ENCODE results near the gene POGZ.

POGZ gene

DNA sequence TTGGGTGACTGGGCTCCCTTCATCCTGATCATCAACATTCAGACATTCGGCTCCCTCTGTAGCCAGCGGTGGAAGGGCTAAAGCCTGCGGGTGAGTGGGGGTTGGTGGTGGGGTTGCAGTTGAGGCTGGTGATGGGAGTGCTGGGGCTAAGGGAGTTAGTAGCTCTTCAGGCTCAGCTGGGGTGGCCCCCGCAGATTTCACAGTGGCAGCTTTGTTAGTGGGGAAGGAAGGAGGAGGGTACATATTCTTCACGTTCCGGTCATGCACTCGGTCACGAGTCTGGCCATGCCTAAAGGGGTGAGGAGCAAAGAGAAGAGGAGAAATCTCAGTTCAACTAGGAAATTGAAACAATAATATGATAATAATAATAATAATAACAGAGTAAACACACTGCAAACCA lies 53.1 kb downstream of the POGZ start:
- peaks cover 85% of the 10 kb centered on the region for H3K36me3 ChIP-seq
- H3K9me3 ChIP-seq, result no peaks in the 10 kb centered on the region
- DNase-seq, result no peak
- TF ChIP-seq, protein P1, sequence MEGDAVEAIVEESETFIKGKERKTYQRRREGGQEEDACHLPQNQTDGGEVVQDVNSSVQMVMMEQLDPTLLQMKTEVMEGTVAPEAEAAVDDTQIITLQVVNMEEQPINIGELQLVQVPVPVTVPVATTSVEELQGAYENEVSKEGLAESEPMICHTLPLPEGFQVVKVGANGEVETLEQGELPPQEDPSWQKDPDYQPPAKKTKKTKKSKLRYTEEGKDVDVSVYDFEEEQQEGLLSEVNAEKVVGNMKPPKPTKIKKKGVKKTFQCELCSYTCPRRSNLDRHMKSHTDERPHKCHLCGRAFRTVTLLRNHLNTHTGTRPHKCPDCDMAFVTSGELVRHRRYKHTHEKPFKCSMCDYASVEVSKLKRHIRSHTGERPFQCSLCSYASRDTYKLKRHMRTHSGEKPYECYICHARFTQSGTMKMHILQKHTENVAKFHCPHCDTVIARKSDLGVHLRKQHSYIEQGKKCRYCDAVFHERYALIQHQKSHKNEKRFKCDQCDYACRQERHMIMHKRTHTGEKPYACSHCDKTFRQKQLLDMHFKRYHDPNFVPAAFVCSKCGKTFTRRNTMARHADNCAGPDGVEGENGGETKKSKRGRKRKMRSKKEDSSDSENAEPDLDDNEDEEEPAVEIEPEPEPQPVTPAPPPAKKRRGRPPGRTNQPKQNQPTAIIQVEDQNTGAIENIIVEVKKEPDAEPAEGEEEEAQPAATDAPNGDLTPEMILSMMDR (IDR thresholded peaks at IDR 0.05; ENCODE audit: low read depth, low read length), result no peak
- H3K4me3 ChIP-seq (ENCODE audit: low read depth, low read length), result no peak overlapping the region
- no peaks in the 10 kb centered on the region for H3K27me3 ChIP-seq
- no peaks in the 10 kb centered on the region for H3K4me1 ChIP-seq

DNA sequence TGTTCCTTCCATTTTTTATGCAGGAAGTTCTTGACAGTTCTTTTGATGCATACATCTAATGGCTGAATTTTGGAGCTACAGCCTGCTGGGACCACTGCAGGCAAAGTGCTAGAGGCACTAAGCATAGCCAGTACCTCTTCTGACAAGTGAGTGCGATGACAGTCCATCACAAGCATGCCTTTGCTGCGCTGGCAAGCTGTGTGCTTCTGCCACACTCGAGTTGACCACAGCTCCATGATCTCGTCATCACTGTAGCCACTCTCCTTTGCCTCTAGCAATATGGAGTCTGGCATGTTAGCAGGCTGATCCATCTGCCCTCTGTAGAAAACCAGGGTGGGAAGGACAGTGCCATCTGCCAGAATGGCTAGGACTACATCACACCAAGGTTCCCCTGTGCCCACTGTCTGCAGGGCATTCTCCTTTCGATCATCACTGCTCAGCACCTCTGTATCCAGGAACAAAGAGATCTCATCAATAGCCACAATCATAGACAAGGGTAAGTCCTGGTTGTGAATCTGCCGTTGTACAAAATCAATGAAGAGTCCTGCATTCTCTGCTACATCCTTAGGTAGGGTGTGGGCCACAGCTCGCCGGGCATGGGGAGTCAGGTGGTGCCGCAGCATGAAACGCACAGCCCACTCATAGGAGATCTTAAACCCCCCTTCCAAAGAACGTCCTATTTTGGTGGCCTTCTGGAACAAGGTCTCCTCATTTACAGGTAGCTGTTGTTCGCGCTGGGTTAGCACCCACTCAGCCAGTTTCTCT lies 53.9 kb downstream of the POGZ start:
- Histone ChIP-seq H3K27me3 (no peaks in the 10 kb centered on the region), H3K9me3 (no peaks in the 10 kb centered on the region), H3K4me3 (ENCODE audit: low read depth, low read length) (no peak overlapping the region), H3K36me3 (peaks cover 85% of the 10 kb centered on the region), H3K4me1 (no peaks in the 10 kb centered on the region)
- DNase-seq, result no peak
- TF ChIP-seq, protein P1 (IDR thresholded peaks at IDR 0.05; ENCODE audit: low read depth, low read length), result no peak

DNA sequence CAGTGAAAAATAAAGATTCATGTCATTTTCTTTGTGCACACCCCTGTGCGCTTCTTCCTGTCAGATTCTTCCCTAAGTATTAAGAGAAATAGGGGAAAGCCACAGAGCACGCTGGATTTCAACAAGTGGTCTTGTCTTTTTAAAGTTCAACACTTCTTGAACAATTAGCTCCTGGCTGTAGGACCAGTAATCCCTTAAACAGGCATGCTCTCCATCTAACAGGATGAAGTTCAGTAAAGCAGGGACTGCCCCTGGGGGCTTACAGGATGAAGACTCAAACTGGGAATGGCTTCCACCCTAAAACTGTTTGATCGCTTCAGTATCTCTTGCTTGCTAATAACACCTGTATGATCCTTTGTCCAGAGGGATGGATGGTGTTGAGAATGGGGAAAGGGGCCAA lies 55.7 kb downstream of the POGZ start:
- H3K4me3 ChIP-seq (ENCODE audit: low read depth, low read length), result no peak overlapping the region
- peaks cover 76% of the 10 kb centered on the region for H3K36me3 ChIP-seq
- no peaks in the 10 kb centered on the region for H3K9me3 ChIP-seq
- H3K27me3 ChIP-seq, result no peaks in the 10 kb centered on the region
- H3K4me1 ChIP-seq, result no peaks in the 10 kb centered on the region
- TF ChIP-seq, protein P1 (IDR thresholded peaks at IDR 0.05; ENCODE audit: low read depth, low read length), result no peak
- no peak for DNase-seq

DNA sequence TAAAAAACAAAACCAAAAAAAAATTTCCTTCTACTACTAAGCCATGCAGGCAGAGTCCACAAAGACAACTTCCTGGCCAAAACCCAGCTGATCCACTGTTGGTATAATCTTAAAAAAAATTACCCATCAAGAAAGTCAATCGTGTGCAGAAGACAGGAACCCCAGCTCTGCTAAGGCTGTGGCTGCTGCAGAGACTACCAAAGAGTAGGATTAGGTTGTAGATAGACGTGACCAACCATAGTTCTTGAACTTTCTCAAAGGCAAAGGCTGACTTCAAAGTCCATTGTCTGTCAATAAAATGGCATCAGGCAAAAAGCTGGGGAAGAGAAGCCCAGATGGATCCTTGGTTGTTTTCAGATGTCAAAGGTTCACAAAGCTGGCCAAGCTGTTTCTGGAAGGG lies 56.5 kb downstream of the POGZ start:
- DNase-seq, result no peak
- Histone ChIP-seq H3K4me1 (no peaks in the 10 kb centered on the region), H3K4me3 (ENCODE audit: low read depth, low read length) (no peak overlapping the region), H3K9me3 (no peaks in the 10 kb centered on the region), H3K36me3 (peaks cover 73% of the 10 kb centered on the region), H3K27me3 (no peaks in the 10 kb centered on the region)
- TF ChIP-seq, protein P1 (IDR thresholded peaks at IDR 0.05; ENCODE audit: low read depth, low read length), result no peak

DNA sequence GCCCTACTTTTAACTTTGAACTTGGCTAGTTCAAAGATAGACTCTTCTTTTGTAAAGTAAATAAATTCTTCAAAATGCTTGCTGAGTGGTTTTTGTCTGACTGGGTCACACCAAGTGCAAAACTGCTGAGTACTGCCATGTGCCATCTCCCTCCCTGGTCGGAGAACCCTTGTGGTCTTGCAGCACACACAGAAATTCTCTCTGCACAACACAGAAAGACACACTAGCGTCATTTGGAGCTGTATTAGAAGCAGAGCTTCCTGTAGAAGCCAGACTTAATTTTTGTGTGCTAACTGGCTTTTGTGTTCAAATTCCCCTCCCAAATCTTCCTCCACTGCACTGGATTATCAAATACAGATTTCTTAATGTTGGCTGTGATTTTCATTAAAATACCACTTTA lies 57.4 kb downstream of the POGZ start:
- H3K27me3 ChIP-seq, result no peaks in the 10 kb centered on the region
- TF ChIP-seq, protein P1 (IDR thresholded peaks at IDR 0.05; ENCODE audit: low read depth, low read length), result no peak
- H3K36me3 ChIP-seq, result peaks cover 64% of the 10 kb centered on the region
- no peak for DNase-seq
- H3K4me1 ChIP-seq, result no peaks in the 10 kb centered on the region
- no peak overlapping the region for H3K4me3 ChIP-seq (ENCODE audit: low read depth, low read length)
- H3K9me3 ChIP-seq, result no peaks in the 10 kb centered on the region

DNA sequence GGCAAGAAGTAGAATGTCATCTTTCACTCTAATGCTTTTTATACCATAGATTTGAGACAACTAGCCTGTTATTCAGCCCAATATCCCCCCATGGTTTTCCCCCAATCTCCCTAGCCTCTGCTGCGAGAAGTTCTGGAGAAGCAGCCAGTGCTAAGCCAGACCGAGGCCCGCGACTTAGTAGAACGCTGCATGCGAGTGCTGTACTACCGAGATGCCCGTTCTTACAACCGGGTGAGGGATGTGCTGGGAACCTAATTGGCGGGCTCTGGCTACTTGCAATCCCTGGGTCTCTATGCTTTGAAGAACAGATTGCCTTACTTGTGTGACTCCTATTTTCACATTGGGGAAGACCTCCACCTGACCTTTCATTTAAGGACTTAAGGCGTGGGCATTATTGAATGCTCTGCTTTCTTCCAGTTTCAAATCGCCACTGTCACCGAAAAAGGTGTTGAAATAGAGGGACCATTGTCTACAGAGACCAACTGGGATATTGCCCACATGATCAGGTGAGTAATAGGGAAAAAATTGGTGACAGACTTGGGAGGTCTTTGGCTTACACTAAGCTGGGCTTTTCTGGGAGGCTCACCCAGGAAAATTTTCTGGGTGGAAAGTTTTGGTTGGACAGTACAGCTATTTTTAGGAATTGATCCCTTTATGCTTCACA lies 58.0 kb downstream of the POGZ start:
- H3K4me1 ChIP-seq, result no peaks in the 10 kb centered on the region
- no peak for DNase-seq
- H3K36me3 ChIP-seq, result peaks cover 58% of the 10 kb centered on the region
- no peaks in the 10 kb centered on the region for H3K27me3 ChIP-seq
- H3K4me3 ChIP-seq (ENCODE audit: low read depth, low read length), result no peak overlapping the region
- TF ChIP-seq, protein P1 (IDR thresholded peaks at IDR 0.05; ENCODE audit: low read depth, low read length), result no peak
- H3K9me3 ChIP-seq, result no peaks in the 10 kb centered on the region

Data from BE2C (cell line).